Inflammatory macrophage treated with lipopolysaccharide for 4 hours (primary cell): ENCODE measurements around the gene DHRS11.
"Not testable (repeated sequence)": the region's sequence is repeated elsewhere in the genome, so short reads cannot be mapped to it uniquely, and the experiment has no call there.

Source experiments
- DNase-seq: peaks from one replicate; pipeline ENCODE4 v3.0.0-alpha.2; 2020

The DHRS11 gene

GRCh38 chr17:36594626-36595401 lies 3.1 kb downstream of the DHRS11 start:
- DNase-seq = no peak

DNA sequence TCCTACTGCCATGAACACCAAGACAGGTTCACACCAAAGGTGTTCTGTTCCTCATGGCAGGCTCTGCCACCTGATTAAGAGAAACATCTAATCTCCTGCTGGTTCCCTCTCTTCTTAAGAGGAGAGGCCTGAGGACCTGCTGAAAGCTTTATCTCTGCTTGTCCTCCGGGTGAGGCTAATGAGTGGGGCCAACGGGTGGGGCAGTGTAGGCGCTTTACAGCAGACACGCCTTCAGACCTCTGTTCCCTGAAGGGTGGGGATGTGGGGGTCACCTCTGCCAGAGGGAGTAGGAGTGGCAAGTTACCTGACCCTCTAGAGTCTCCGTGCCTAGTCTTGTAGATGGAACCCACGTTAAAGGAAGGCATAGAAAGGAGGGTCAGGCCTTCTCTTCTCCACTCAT lies 5.5 kb downstream of the DHRS11 start:
- no peak for DNase-seq

GRCh38 chr17:36597866-36598777 lies 6.4 kb downstream of the DHRS11 start:
- no peak for DNase-seq

DNA sequence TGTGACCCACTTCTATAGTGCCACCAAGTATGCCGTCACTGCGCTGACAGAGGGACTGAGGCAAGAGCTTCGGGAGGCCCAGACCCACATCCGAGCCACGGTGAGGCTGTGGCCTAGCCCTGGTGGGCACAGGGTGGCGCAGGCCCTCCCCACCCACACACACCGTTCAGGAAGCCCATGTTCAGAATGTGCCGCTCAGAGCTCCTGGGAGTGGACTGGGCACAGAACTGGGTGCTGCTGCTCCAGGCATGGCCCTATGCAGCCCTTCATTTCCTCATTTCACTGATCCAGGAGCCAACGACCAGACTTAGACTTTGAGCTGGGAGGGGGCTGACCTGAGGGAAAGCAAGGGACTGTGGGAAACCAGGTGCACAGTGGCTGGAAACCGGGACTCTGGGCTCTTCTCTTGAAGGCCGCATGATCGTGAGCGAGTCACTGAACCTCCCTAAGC lies 7.3 kb downstream of the DHRS11 start:
- DNase-seq = no peak

- DNase-seq = no peak
Observed at GRCh38 chr17:36599546-36600250, 8.0 kb downstream of the DHRS11 start.

- DNase-seq = no peak
Observed at GRCh38 chr17:36600465-36600864, 8.8 kb downstream of the DHRS11 start.

GRCh38 chr17:36600936-36601302 lies 9.2 kb downstream of the DHRS11 start:
- DNase-seq = no peak

DNA sequence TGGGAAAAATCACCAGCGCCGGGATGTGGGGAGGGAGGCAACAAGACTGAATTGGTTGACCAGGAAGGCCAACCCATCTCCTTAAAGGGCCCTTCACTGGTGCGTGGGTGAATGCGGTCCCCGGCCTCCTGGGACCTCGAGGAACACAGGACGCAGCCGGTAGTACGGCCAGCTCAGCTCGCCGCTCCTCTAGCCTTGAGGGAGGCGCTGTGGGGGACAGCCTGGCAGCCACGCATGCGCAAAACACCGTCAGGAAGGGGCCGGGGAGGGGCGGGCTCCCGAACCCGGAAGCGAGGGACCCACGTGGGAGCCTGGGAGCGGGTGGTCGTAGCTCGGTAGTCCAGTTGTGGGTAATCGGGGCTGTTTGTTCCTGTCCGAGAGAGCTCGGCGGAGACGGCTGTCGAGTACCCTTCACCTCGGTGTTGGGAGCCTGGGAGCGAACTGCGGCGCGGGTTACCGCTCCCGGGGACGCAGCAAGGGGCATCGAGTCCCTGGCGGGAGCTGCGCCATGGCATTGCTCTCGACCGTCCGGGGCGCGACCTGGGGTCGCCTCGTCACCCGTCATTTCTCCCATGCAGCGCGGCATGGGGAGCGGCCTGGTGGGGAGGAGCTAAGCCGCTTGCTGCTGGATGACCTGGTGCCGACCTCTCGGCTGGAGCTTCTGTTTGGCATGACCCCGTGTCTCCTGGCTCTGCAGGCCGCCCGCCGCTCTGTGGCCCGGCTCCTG lies 9.8 kb downstream of the DHRS11 start, which contains the start of gene MRM1:
Gene MRM1 (plus strand): TSS at position 281 of the 727 bp plus-strand sequence. CDS start 228 bp downstream, at position 509.
- DNase-seq = peak; percentile 93

DNA sequence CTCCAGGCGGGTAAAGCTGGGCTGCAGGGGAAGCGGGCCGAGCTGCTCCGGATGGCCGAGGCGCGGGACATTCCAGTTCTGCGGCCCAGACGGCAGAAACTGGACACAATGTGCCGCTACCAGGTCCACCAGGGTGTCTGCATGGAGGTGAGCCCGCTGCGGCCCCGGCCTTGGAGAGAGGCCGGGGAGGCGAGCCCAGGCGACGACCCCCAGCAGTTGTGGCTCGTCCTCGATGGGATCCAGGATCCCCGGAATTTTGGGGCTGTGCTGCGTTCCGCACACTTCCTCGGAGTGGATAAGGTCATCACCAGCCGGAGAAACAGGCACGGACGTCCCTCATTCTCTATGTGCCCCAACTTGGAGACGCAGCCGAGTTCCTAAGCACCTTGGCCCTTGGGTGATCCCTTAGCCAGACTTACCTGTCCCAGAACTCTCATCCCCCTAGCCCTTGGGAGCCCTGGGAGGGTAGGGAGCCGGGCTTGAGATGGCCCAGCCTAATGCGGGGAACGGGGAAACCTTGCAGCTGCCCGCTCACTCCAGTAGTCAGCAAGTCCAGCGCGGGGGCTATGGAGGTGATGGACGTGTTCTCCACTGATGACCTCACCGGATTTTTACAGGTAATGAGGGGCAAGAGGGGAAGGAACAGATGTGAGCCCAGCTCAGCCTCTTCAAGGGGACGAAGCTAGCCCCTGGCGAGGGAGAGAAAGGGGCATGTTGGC lies 10.5 kb downstream of the DHRS11 start:
- no peak for DNase-seq

DNA sequence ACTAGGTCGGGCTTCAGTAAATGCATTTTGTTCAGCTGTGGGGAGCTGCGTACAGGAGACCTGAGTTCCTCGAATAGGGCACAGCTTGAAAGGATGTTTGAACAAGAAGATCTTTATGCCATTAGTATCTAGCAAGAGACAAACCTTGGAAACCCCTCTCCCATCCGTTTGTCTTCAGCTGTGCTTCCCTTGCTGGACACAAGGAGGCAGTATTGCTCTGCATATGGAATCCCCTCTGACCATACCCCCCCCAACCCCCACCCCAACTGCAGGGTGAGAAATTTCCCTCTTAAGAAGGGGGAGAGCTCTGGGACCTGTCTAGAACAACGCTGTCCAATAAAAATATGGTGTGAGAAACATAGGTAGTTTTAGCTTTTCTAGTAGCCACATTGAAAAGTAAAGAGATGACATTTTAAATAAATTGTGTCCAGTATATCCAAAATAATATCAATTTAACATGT lies 11.3 kb downstream of the DHRS11 start:
- peak; percentile 61 for DNase-seq

GRCh38 chr17:36605028-36605427 lies 13.3 kb downstream of the DHRS11 start:
- DNase-seq = not testable (repeated sequence)

- no peak for DNase-seq
Observed at GRCh38 chr17:36608280-36608679, 16.6 kb downstream of the DHRS11 start.

DNA sequence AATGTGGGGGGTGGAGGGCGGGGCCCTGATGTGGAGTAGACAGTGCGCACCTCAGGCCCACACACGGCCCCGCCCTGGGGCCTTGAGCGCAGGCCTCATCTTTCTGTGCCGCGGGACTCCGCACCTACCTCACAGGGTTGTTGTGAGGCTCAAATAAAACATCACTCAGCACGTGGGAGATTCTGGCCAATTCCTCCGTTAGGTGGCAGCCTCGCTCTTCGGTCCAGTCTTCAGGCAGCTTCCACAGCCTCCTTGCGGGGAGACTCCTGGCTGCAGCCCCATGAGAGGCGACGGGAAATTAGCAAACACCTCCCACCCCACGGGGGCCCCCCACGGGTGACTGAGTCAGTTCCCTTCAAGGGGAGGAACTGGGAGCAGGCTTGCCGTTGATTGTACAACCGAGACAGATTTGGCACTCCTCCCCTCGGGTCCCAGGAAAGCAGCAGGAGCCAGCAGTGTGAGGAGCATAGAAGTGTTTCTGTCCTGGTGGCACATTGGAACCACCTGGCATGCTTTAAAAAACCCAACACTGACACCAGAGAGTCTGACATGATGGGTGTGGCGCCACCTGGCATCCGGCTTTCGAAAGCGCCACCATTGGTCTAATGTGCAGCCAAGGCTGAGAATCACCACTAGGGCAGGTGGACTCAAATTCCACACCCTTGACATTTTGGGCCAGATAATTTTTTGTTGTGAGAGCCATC lies 17.3 kb downstream of the DHRS11 start:
- peak; percentile 59 for DNase-seq

DNA sequence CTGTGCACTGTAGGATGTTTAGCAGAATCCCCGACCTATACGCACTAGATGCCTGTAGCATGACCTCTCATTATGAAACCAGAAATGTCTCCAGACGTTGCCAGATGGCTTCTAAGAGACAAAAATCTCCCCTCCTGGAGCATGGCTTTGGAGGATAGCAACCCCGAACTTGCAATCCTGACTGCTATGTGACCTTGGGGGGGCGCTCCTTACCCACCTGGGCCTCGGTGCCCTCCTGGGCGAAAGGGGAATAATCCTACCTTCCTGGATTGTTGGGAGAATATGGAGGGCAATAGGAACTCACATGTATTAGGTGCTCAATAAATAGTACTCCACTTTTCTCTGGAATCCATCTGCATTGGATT lies 17.8 kb downstream of the DHRS11 start:
- DNase-seq = no peak

DNA sequence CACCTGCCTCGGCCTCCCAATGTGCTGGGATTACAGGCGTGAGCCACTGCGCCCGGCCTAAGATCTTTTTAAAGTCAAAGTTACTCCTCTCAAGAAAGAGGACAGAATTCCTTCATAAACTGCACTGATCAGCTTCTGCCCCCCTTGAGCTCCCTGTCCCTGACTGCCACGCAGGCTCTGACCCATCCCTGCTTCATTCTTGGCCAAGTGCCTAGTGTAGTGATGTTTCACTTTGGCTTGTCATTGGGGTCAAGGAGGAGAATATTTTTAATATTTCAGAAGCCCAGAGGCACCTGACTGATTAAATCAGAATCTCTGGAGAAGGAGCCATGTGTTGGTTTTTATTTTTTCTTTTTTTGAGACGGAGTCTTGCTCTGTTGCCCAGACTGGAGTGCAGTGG lies 18.8 kb downstream of the DHRS11 start:
- DNase-seq = no peak

- DNase-seq = peak; percentile 43
Observed at GRCh38 chr17:36611345-36612072, 19.8 kb downstream of the DHRS11 start.

DNA sequence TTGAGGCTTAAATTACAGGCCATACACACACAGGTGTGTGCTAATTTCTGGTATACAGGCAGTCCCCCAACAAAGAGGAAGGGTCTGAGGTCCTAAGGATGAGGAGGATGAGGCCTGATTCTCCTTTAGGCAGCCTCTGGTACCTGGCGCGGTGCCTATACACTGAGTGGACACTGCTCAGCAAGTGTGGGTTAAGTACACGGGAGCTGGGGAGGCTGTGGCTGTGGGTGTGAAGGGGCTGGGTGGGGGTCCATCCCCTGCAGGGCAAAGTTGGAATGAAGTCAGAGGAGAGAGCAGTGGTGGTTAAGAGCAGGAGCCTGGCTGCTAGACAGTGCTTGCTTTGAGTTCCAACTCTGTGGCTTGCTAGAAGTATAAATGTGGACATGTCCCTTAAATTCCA lies 20.6 kb downstream of the DHRS11 start:
- DNase-seq = no peak

- DNase-seq = no peak
Observed at GRCh38 chr17:36613155-36613554, 21.5 kb downstream of the DHRS11 start.

GRCh38 chr17:36614081-36614480 lies 22.4 kb downstream of the DHRS11 start:
- no peak for DNase-seq

DNA sequence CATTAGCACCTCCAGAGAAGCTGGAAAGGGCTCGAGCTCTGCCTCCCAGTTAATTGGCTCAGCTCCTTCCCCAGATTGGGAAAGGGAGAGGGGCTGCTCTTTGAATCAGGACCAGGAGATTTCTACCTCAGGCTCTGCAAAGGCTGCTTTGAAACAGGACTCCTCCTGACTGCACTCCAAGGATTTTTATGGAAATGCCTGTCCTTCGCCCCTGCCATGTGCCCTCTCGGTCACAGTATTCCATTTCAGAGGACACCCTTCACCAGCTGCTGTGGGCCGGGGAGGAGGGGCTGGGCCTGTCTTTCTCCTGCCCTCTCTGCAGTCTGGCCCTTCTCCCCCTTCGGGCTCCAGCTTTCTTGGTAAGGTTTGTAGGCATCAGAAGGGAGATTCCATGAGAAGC lies 23.3 kb downstream of the DHRS11 start:
- no peak for DNase-seq
